ENCODE measurements around the gene LSM7. TPM values are rescaled to one million over a fixed set of nuclear protein-coding genes. Genes with fewer than 3 reads are reported as not detected.

Gene LSM7
- total and polyA plus RNA-seq, 2 experiments from 2014 or later, result 91.4 to 118 TPM

GRCh38 chr19:2342656-2343288 is 14.4 kb upstream of the LSM7 start:
- Histone ChIP-seq H2AFZ (no peak overlapping the region), H3K79me2 (ENCODE audit: insufficient read depth) (peaks cover 2% of the 10 kb centered on the region; the same call in 1 of the 2 replicates), H3K4me3 (no peak overlapping the region), H3K9me2 (ENCODE audit: insufficient read depth) (no peaks in the 10 kb centered on the region), H3K27ac (no peak overlapping the region), H4K20me1 (ENCODE audit: insufficient read depth) (no peaks in the 10 kb centered on the region), H3K9me3 (ENCODE audit: low read depth) (no peaks in the 10 kb centered on the region), H3K4me1 (ENCODE audit: insufficient read depth) (no peaks in the 10 kb centered on the region), H3K9ac (no peak overlapping the region), H3K4me2 (ENCODE audit: unreplicated experiment) (no peak overlapping the region), H3F3A (ENCODE audit: insufficient read depth) (no peaks in the 10 kb centered on the region), H3K27me3 (replicated peaks; ENCODE audit: insufficient read depth) (no peaks in the 10 kb centered on the region), H3K36me3 (ENCODE audit: low read depth) (no peaks in the 10 kb centered on the region)
- in situ Hi-C loops (cut with MboI), result no loop called here
- WGBS, 2 experiments (ENCODE audit: low coverage in 1 of 2, low lambda C conversion rate in 2 of 2, missing lambda C conversion rate in 2 of 2), result 94 to 99% methylated on average over 14 to 29 of the region's 29 CpGs
- DNase-seq, result no peak
- no peak for TF ChIP-seq EZH2 (IDR thresholded peaks at IDR 0.05; ENCODE audit: insufficient read depth, poor library complexity, severe bottlenecking)
- no peak for TF ChIP-seq EZH2phosphoT487 (IDR thresholded peaks at IDR 0.05; ENCODE audit: insufficient read depth, low read depth)

GRCh38 chr19:2341982-2342381 is 13.6 kb upstream of the LSM7 start:
- H3K4me3 ChIP-seq, result no peak overlapping the region
- H3K27ac ChIP-seq, result no peak overlapping the region
- no peaks in the 10 kb centered on the region for H4K20me1 ChIP-seq (ENCODE audit: insufficient read depth)
- 83 to 87% methylated on average over 13 to 15 of the region's 15 CpGs for WGBS, 2 experiments (ENCODE audit: low coverage in 1 of 2, low lambda C conversion rate in 2 of 2, missing lambda C conversion rate in 2 of 2)
- H3K9ac ChIP-seq, result no peak overlapping the region
- no peaks in the 10 kb centered on the region for H3F3A ChIP-seq (ENCODE audit: insufficient read depth)
- no peak for TF ChIP-seq EZH2 (IDR thresholded peaks at IDR 0.05; ENCODE audit: insufficient read depth, poor library complexity, severe bottlenecking)
- TF ChIP-seq EZH2phosphoT487 (IDR thresholded peaks at IDR 0.05; ENCODE audit: insufficient read depth, low read depth), result no peak
- no peaks in the 10 kb centered on the region for H3K27me3 ChIP-seq (replicated peaks; ENCODE audit: insufficient read depth)
- in situ Hi-C loops (cut with MboI), result no loop called here
- H2AFZ ChIP-seq, result no peak overlapping the region
- H3K79me2 ChIP-seq (ENCODE audit: insufficient read depth), result peaks cover 10% of the 10 kb centered on the region; the same call in 1 of the 2 replicates
- H3K9me3 ChIP-seq (ENCODE audit: low read depth), result no peaks in the 10 kb centered on the region
- no peak for DNase-seq
- no peaks in the 10 kb centered on the region for H3K9me2 ChIP-seq (ENCODE audit: insufficient read depth)
- H3K4me2 ChIP-seq (ENCODE audit: unreplicated experiment), result no peak overlapping the region
- H3K36me3 ChIP-seq (ENCODE audit: low read depth), result no peaks in the 10 kb centered on the region
- no peaks in the 10 kb centered on the region for H3K4me1 ChIP-seq (ENCODE audit: insufficient read depth)

- no peak overlapping the region for H3K4me3 ChIP-seq
- H3K27ac ChIP-seq, result no peak overlapping the region
- H4K20me1 ChIP-seq (ENCODE audit: insufficient read depth), result no peaks in the 10 kb centered on the region
- TF ChIP-seq EZH2phosphoT487 (IDR thresholded peaks at IDR 0.05; ENCODE audit: insufficient read depth, low read depth) (no peak), EZH2 (IDR thresholded peaks at IDR 0.05; ENCODE audit: insufficient read depth, poor library complexity, severe bottlenecking) (no peak)
- no peaks in the 10 kb centered on the region for H3K9me2 ChIP-seq (ENCODE audit: insufficient read depth)
- H3K4me1 ChIP-seq (ENCODE audit: insufficient read depth), result no peaks in the 10 kb centered on the region
- H3K36me3 ChIP-seq (ENCODE audit: low read depth), result no peaks in the 10 kb centered on the region
- H3K4me2 ChIP-seq (ENCODE audit: unreplicated experiment), result no peak overlapping the region
- no peak for DNase-seq
- H3K9ac ChIP-seq, result no peak overlapping the region
- H3K79me2 ChIP-seq (ENCODE audit: insufficient read depth), result peaks cover 14% of the 10 kb centered on the region
- in situ Hi-C loops (cut with MboI), result no loop called here
- H2AFZ ChIP-seq, result no peak overlapping the region
- no peaks in the 10 kb centered on the region for H3K27me3 ChIP-seq (replicated peaks; ENCODE audit: insufficient read depth)
- H3F3A ChIP-seq (ENCODE audit: insufficient read depth), result peaks cover under 1% of the 10 kb centered on the region; the same call in 1 of the 2 replicates
- H3K9me3 ChIP-seq (ENCODE audit: low read depth), result no peaks in the 10 kb centered on the region
- 78 to 85% methylated on average over 22 to 23 of the region's 24 CpGs for WGBS, 2 experiments (ENCODE audit: low coverage in 1 of 2, low lambda C conversion rate in 2 of 2, missing lambda C conversion rate in 2 of 2)
Observed at GRCh38 chr19:2341244-2341751, 12.9 kb upstream of the LSM7 start.

GRCh38 chr19:2340496-2341243 is 12.3 kb upstream of the LSM7 start:
- H3K79me2 ChIP-seq (ENCODE audit: insufficient read depth), result peaks cover 20% of the 10 kb centered on the region
- H3K9me3 ChIP-seq (ENCODE audit: low read depth), result no peaks in the 10 kb centered on the region
- TF ChIP-seq EZH2 (IDR thresholded peaks at IDR 0.05; ENCODE audit: insufficient read depth, poor library complexity, severe bottlenecking) (no peak), EZH2phosphoT487 (IDR thresholded peaks at IDR 0.05; ENCODE audit: insufficient read depth, low read depth) (no peak)
- no peak overlapping the region for H3K4me3 ChIP-seq
- H3K4me2 ChIP-seq (ENCODE audit: unreplicated experiment), result no peak overlapping the region
- no peaks in the 10 kb centered on the region for H3K36me3 ChIP-seq (ENCODE audit: low read depth)
- H3K4me1 ChIP-seq (ENCODE audit: insufficient read depth), result no peaks in the 10 kb centered on the region
- no peaks in the 10 kb centered on the region; the same call in 1 of the 2 replicates for H4K20me1 ChIP-seq (ENCODE audit: insufficient read depth)
- H3K9me2 ChIP-seq (ENCODE audit: insufficient read depth), result no peaks in the 10 kb centered on the region
- H2AFZ ChIP-seq, result no peak overlapping the region
- 95 to 98% methylated on average over 28 to 38 of the region's 38 CpGs for WGBS, 2 experiments (ENCODE audit: low coverage in 1 of 2, low lambda C conversion rate in 2 of 2, missing lambda C conversion rate in 2 of 2)
- no peak overlapping the region for H3K27ac ChIP-seq
- no peak overlapping the region for H3K9ac ChIP-seq
- in situ Hi-C loops (cut with MboI), result no loop called here
- no peaks in the 10 kb centered on the region for H3K27me3 ChIP-seq (replicated peaks; ENCODE audit: insufficient read depth)
- no peak for DNase-seq
- H3F3A ChIP-seq (ENCODE audit: insufficient read depth), result peaks cover 6% of the 10 kb centered on the region; the same call in 1 of the 2 replicates

All from GM23248 (cell line).